ENCODE data around the gene SND1.

SND1 gene

DNA sequence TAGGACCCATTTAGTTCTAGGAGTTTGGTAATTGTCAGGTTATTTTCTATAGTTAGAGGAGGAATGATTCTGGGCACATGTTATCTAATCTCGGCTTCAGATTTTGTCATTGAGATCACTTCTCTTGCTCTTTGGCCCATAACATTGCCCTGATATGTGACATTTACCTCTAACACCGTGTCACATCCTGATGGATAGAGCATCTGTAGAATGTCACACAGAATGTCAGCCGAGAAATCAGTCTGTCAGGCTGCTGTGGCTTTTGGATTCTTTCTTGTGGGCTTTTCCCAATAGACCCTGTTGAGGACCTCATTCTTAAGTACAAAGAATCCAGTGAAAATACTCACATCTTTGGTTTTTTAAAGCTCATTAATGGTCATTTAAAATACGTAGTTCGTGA is 236.8 kb downstream of the SND1 start:
- H3K4me3 ChIP-seq (ENCODE audit: low read length in 2 of 2) = no peak overlapping the region
- H3K27ac ChIP-seq (ENCODE audit: low read depth in 2 of 2, low read length in 2 of 2) = no peak overlapping the region
- H3K27me3 ChIP-seq (ENCODE audit: control insufficient read depth in 2 of 2, insufficient read depth in 2 of 2, low read length in 2 of 2) = no peaks in the 10 kb centered on the region
- H3K4me1 ChIP-seq (ENCODE audit: control insufficient read depth in 2 of 2, insufficient read depth in 2 of 2, low read length in 2 of 2) = peaks cover 0 to 4% of the 10 kb centered on the region in 2 donors
- H3K9ac ChIP-seq (ENCODE audit: low read depth in 1 of 2, low read length in 2 of 2) = no peak overlapping the region
- peaks cover 5 to 9% of the 10 kb centered on the region in 2 donors for H3K36me3 ChIP-seq (ENCODE audit: control insufficient read depth in 2 of 2, insufficient read depth in 2 of 2, low read length in 2 of 2)
- no peaks in the 10 kb centered on the region for H3K9me3 ChIP-seq (ENCODE audit: control insufficient read depth in 2 of 2, low read length in 2 of 2)

DNA sequence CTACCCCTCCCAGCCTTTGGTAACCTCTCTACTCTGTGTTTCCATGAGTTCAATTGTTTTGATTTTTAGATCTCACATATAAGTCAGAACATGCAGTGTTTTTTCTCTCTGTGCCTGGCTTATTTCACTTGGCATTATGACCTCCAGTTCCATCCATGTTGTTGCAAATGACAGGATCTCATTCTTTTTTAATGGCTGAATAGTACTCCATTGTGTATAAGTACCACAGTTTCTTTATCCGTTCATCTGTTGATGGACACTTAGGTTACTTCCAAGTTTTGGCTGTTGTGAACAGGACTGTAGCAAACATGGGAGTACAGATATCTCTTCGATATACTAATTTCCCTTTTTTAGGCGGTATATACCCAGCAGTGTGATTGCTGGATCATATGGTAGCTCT is 237.7 kb downstream of the SND1 start:
- Histone ChIP-seq H3K27me3 (ENCODE audit: control insufficient read depth in 2 of 2, insufficient read depth in 2 of 2, low read length in 2 of 2) (no peaks in the 10 kb centered on the region), H3K36me3 (ENCODE audit: control insufficient read depth in 2 of 2, insufficient read depth in 2 of 2, low read length in 2 of 2) (peaks cover 5 to 9% of the 10 kb centered on the region in 2 donors), H3K27ac (ENCODE audit: low read depth in 2 of 2, low read length in 2 of 2) (no peak overlapping the region), H3K4me1 (ENCODE audit: control insufficient read depth in 2 of 2, insufficient read depth in 2 of 2, low read length in 2 of 2) (peaks cover 0 to 4% of the 10 kb centered on the region in 2 donors), H3K9ac (ENCODE audit: low read depth in 1 of 2, low read length in 2 of 2) (no peak overlapping the region), H3K9me3 (ENCODE audit: control insufficient read depth in 2 of 2, low read length in 2 of 2) (no peaks in the 10 kb centered on the region), H3K4me3 (ENCODE audit: low read length in 2 of 2) (no peak overlapping the region)

DNA sequence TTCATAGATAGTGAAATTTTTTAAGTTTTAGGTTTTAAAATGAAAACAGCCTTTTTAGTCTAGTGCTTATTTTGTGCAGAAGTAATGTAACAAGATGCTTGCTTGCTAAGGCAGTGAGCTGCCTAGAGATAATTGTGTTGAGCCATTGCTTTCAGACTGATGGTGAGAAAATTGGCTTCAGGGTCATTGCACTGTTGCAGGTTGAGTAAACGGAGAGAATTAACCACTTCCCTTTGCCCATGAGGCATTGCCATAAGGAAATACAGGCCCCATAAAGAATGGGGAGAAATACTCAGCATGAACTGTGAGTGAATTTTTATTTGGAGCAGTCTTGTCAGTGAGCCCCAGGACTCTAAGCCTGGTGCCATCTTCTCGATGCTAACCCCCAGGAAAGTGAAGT is 238.7 kb downstream of the SND1 start:
- peaks cover 0 to 4% of the 10 kb centered on the region in 2 donors for H3K4me1 ChIP-seq (ENCODE audit: control insufficient read depth in 2 of 2, insufficient read depth in 2 of 2, low read length in 2 of 2)
- H3K27ac ChIP-seq (ENCODE audit: low read depth in 2 of 2, low read length in 2 of 2) = no peak overlapping the region
- H3K4me3 ChIP-seq (ENCODE audit: low read length in 2 of 2) = no peak overlapping the region
- H3K27me3 ChIP-seq (ENCODE audit: control insufficient read depth in 2 of 2, insufficient read depth in 2 of 2, low read length in 2 of 2) = no peaks in the 10 kb centered on the region
- H3K9me3 ChIP-seq (ENCODE audit: control insufficient read depth in 2 of 2, low read length in 2 of 2) = no peaks in the 10 kb centered on the region
- peaks cover 5 to 9% of the 10 kb centered on the region in 2 donors for H3K36me3 ChIP-seq (ENCODE audit: control insufficient read depth in 2 of 2, insufficient read depth in 2 of 2, low read length in 2 of 2)
- H3K9ac ChIP-seq (ENCODE audit: low read depth in 1 of 2, low read length in 2 of 2) = no peak overlapping the region

DNA sequence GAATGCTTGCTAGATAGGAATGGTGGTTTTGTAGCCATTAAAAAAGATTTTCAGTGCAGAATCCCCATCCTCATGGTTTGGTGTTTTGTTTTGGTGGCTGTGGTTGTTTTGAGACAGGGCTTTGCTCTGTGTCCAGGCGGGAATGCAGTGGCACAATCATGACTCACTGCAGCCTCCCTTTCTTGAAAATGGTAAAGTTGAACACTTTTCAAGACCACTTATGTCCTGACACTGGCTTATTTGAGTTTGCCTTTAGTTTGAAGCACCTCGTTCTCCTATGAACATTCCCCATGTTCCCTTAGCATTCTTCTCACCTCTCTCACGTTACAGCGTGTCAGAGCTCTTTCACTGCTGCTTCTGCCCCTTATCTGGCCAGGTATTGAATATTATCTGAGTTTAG is 239.2 kb downstream of the SND1 start:
- Histone ChIP-seq H3K27me3 (ENCODE audit: control insufficient read depth in 2 of 2, insufficient read depth in 2 of 2, low read length in 2 of 2) (no peaks in the 10 kb centered on the region), H3K4me1 (ENCODE audit: control insufficient read depth in 2 of 2, insufficient read depth in 2 of 2, low read length in 2 of 2) (peaks cover 0 to 2% of the 10 kb centered on the region in 2 donors), H3K36me3 (ENCODE audit: control insufficient read depth in 2 of 2, insufficient read depth in 2 of 2, low read length in 2 of 2) (peaks cover 5 to 9% of the 10 kb centered on the region in 2 donors), H3K4me3 (ENCODE audit: low read length in 2 of 2) (no peak overlapping the region), H3K9me3 (ENCODE audit: control insufficient read depth in 2 of 2, low read length in 2 of 2) (no peaks in the 10 kb centered on the region), H3K9ac (ENCODE audit: low read depth in 1 of 2, low read length in 2 of 2) (no peak overlapping the region), H3K27ac (ENCODE audit: low read depth in 2 of 2, low read length in 2 of 2) (no peak overlapping the region)

GRCh38 chr7:127891854-127892438 is 240.0 kb downstream of the SND1 start:
- no peaks in the 10 kb centered on the region for H3K27me3 ChIP-seq (ENCODE audit: control insufficient read depth in 2 of 2, insufficient read depth in 2 of 2, low read length in 2 of 2)

GRCh38 chr7:127892488-127893314 is 240.7 kb downstream of the SND1 start:
- Histone ChIP-seq H3K9ac (ENCODE audit: low read depth in 1 of 2, low read length in 2 of 2) (no peak overlapping the region), H3K27ac (ENCODE audit: low read depth in 2 of 2, low read length in 2 of 2) (no peak overlapping the region), H3K27me3 (ENCODE audit: control insufficient read depth in 2 of 2, insufficient read depth in 2 of 2, low read length in 2 of 2) (no peaks in the 10 kb centered on the region), H3K4me1 (ENCODE audit: control insufficient read depth in 2 of 2, insufficient read depth in 2 of 2, low read length in 2 of 2) (no peaks in the 10 kb centered on the region), H3K36me3 (ENCODE audit: control insufficient read depth in 2 of 2, insufficient read depth in 2 of 2, low read length in 2 of 2) (peaks cover 4 to 9% of the 10 kb centered on the region in 2 donors), H3K4me3 (ENCODE audit: low read length in 2 of 2) (no peak overlapping the region), H3K9me3 (ENCODE audit: control insufficient read depth in 2 of 2, low read length in 2 of 2) (no peaks in the 10 kb centered on the region)

More at GRCh38 chr7:127891854-127892438, 240.0 kb downstream of the SND1 start:
- Histone ChIP-seq H3K9me3 (ENCODE audit: control insufficient read depth in 2 of 2, low read length in 2 of 2) (no peaks in the 10 kb centered on the region), H3K4me3 (ENCODE audit: low read length in 2 of 2) (no peak overlapping the region), H3K4me1 (ENCODE audit: control insufficient read depth in 2 of 2, insufficient read depth in 2 of 2, low read length in 2 of 2) (no peaks in the 10 kb centered on the region), H3K9ac (ENCODE audit: low read depth in 1 of 2, low read length in 2 of 2) (no peak overlapping the region), H3K27ac (ENCODE audit: low read depth in 2 of 2, low read length in 2 of 2) (no peak overlapping the region), H3K36me3 (ENCODE audit: control insufficient read depth in 2 of 2, insufficient read depth in 2 of 2, low read length in 2 of 2) (peaks cover 5 to 9% of the 10 kb centered on the region in 2 donors)

DNA sequence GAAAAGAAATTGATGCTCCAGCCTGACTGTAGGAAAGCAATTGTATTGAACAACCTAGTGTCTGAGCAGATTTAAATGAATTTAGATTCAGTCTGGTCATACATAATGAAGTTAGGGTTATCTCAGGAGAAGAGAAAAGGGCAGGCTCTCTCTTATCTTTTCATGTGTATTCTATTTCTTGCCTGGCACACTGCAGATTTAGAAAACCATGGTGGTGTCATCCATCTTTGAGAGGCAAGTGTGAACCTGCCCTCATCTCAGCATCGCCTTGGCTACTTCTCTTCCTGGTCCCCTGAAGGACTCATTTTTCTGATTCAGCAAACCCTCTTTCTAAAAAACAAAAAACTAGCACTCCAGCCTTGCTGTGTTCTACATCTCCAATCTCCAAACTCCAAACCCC is 241.6 kb downstream of the SND1 start:
- Histone ChIP-seq H3K27ac (ENCODE audit: low read depth in 2 of 2, low read length in 2 of 2) (no peak overlapping the region), H3K36me3 (ENCODE audit: control insufficient read depth in 2 of 2, insufficient read depth in 2 of 2, low read length in 2 of 2) (peaks cover 0 to 5% of the 10 kb centered on the region in 2 donors), H3K4me3 (ENCODE audit: low read length in 2 of 2) (no peak overlapping the region), H3K9me3 (ENCODE audit: control insufficient read depth in 2 of 2, low read length in 2 of 2) (no peaks in the 10 kb centered on the region), H3K4me1 (ENCODE audit: control insufficient read depth in 2 of 2, insufficient read depth in 2 of 2, low read length in 2 of 2) (no peaks in the 10 kb centered on the region), H3K9ac (ENCODE audit: low read depth in 1 of 2, low read length in 2 of 2) (no peak overlapping the region), H3K27me3 (ENCODE audit: control insufficient read depth in 2 of 2, insufficient read depth in 2 of 2, low read length in 2 of 2) (no peaks in the 10 kb centered on the region)

- no peak overlapping the region for H3K9ac ChIP-seq (ENCODE audit: low read depth in 1 of 2, low read length in 2 of 2)
- no peaks in the 10 kb centered on the region for H3K27me3 ChIP-seq (ENCODE audit: control insufficient read depth in 2 of 2, insufficient read depth in 2 of 2, low read length in 2 of 2)
- no peaks in the 10 kb centered on the region for H3K9me3 ChIP-seq (ENCODE audit: control insufficient read depth in 2 of 2, low read length in 2 of 2)
- no peak overlapping the region for H3K27ac ChIP-seq (ENCODE audit: low read depth in 2 of 2, low read length in 2 of 2)
- H3K4me1 ChIP-seq (ENCODE audit: control insufficient read depth in 2 of 2, insufficient read depth in 2 of 2, low read length in 2 of 2) = no peaks in the 10 kb centered on the region
- H3K4me3 ChIP-seq (ENCODE audit: low read length in 2 of 2) = no peak overlapping the region
- no peaks in the 10 kb centered on the region for H3K36me3 ChIP-seq (ENCODE audit: control insufficient read depth in 2 of 2, insufficient read depth in 2 of 2, low read length in 2 of 2)
These were observed 242.6 kb downstream of the SND1 start for GRCh38 chr7:127894588-127894987.

GRCh38 chr7:127895360-127895759 is 243.4 kb downstream of the SND1 start:
- Histone ChIP-seq H3K4me3 (ENCODE audit: low read length in 2 of 2) (no peak overlapping the region), H3K9me3 (ENCODE audit: control insufficient read depth in 2 of 2, low read length in 2 of 2) (no peaks in the 10 kb centered on the region), H3K36me3 (ENCODE audit: control insufficient read depth in 2 of 2, insufficient read depth in 2 of 2, low read length in 2 of 2) (no peaks in the 10 kb centered on the region), H3K27ac (ENCODE audit: low read depth in 2 of 2, low read length in 2 of 2) (no peak overlapping the region), H3K4me1 (ENCODE audit: control insufficient read depth in 2 of 2, insufficient read depth in 2 of 2, low read length in 2 of 2) (peaks cover 0 to 1% of the 10 kb centered on the region in 2 donors), H3K9ac (ENCODE audit: low read depth in 1 of 2, low read length in 2 of 2) (no peak overlapping the region), H3K27me3 (ENCODE audit: control insufficient read depth in 2 of 2, insufficient read depth in 2 of 2, low read length in 2 of 2) (no peaks in the 10 kb centered on the region)

DNA sequence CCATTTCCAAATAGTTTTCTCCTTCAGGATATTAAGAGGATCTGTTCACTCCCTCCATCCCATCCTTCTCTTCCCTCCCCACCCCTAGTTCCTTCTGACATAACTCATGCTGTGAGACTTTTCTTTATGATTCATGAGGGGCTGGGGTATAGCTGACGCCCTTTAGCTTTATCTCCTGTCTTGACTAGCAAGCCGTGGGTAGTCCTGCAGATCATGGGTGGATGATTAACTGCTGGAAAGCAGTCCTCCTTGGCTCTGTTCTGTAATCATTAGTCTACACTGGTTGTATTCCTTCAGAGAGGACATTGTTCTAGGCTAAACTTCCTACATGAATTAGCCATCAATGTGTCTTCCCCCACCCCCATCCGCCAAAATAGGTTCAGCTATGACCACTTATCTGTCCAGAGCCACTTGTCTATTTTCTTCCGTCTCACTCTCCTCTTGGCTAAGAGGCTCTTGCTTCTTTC is 243.9 kb downstream of the SND1 start:
- Histone ChIP-seq H3K9ac (ENCODE audit: low read depth in 1 of 2, low read length in 2 of 2) (no peak overlapping the region), H3K27me3 (ENCODE audit: control insufficient read depth in 2 of 2, insufficient read depth in 2 of 2, low read length in 2 of 2) (no peaks in the 10 kb centered on the region), H3K36me3 (ENCODE audit: control insufficient read depth in 2 of 2, insufficient read depth in 2 of 2, low read length in 2 of 2) (no peaks in the 10 kb centered on the region), H3K4me1 (ENCODE audit: control insufficient read depth in 2 of 2, insufficient read depth in 2 of 2, low read length in 2 of 2) (peaks cover 4 to 5% of the 10 kb centered on the region in 2 donors), H3K4me3 (ENCODE audit: low read length in 2 of 2) (no peak overlapping the region), H3K9me3 (ENCODE audit: control insufficient read depth in 2 of 2, low read length in 2 of 2) (no peaks in the 10 kb centered on the region), H3K27ac (ENCODE audit: low read depth in 2 of 2, low read length in 2 of 2) (no peak overlapping the region)

Measured in mucosa of rectum (tissue), 2 donors.